HEK293 (cell line): ENCODE data around the gene FBLL1.

Source experiments
- CTCF ChIA-PET: fragments of 350-600 bp; formaldehyde crosslinking; extraction: SDS; loops from one replicate; lab custom pipeline; 2021; ENCODE audit warnings: antibody characterized with exemption; lab: Yijun Ruan, JAX
- POLR2A ChIA-PET: fragments of 300-600 bp; formaldehyde crosslinking; extraction: SDS; loops from one replicate; lab custom pipeline; 2020; ENCODE audit warnings: antibody characterized with exemption, inconsistent platforms; lab: Yijun Ruan, JAX
- H3K27ac ChIP-seq: fragments of 200-500 bp; sonication (Bioruptor generic); 2 replicates; pipeline ENCODE4 v1.5.1; 2014; ENCODE audit warnings: low read depth, low read length, control low read depth, inconsistent platforms; ENCODE audit errors: extremely low read depth
- H3K36me3 ChIP-seq, 2 experiments: fragments of 200-500 bp in 1 of 2; sonication (Bioruptor generic) in 1 of 2; 1 replicate in 1 of 2; 2 replicates in 1 of 2; pipeline ENCODE4 v1.5.1; 2014 to 2017; ENCODE audit warnings: inconsistent platforms in 2 of 2, low read length in 2 of 2; ENCODE audit not compliant: control insufficient read depth in 2 of 2, insufficient read depth in 1 of 2
- H3K4me1 ChIP-seq: fragments of 200-500 bp; sonication (Bioruptor generic); 2 replicates; pipeline ENCODE4 v1.5.1; 2014; ENCODE audit warnings: mild to moderate bottlenecking, low read length, inconsistent platforms; ENCODE audit not compliant: control insufficient read depth, insufficient read depth
- H3K4me3 ChIP-seq: 2 replicates; pipeline ENCODE4 v1.5.1; 2011; ENCODE audit warnings: low read depth, mild to moderate bottlenecking, control low read depth, low read length, moderate library complexity
- H3K9me3 ChIP-seq: fragments of 200-500 bp; sonication (Bioruptor generic); 2 replicates; pipeline ENCODE4 v1.5.1; 2014; ENCODE audit warnings: low read depth, low read length, inconsistent platforms; ENCODE audit not compliant: control insufficient read depth, insufficient read depth
- CTCF ChIP-seq: fragments of 450-650 bp; formaldehyde crosslinking; IDR thresholded peaks from 2 replicates; pipeline ENCODE4 v1.5.1; 2016; ENCODE audit warnings: missing biosample characterization, missing genetic modification characterization
- EGR2 ChIP-seq: fragments of 450-650 bp; formaldehyde crosslinking; IDR thresholded peaks from 2 replicates; pipeline ENCODE4 v1.5.1; 2016; ENCODE audit warnings: low read depth, missing biosample characterization, missing genetic modification characterization
- KLF1 ChIP-seq: fragments of 450-650 bp; formaldehyde crosslinking; IDR thresholded peaks from 2 replicates; pipeline ENCODE4 v1.5.1; 2016; ENCODE audit warnings: missing biosample characterization, missing genetic modification characterization
- SCRT2 ChIP-seq: fragments of 450-650 bp; formaldehyde crosslinking; IDR thresholded peaks from 2 replicates; pipeline ENCODE4 v1.5.1; 2016; ENCODE audit warnings: missing biosample characterization, missing genetic modification characterization
- WT1 ChIP-seq: fragments of 450-650 bp; formaldehyde crosslinking; IDR thresholded peaks from 2 replicates; pipeline ENCODE4 v1.5.1; 2016; ENCODE audit warnings: missing biosample characterization, missing genetic modification characterization
- YY1 ChIP-seq: fragments of 450-650 bp; formaldehyde crosslinking; IDR thresholded peaks from 2 replicates; pipeline ENCODE4 v1.5.1; 2018; ENCODE audit warnings: missing biosample characterization, missing genetic modification characterization
- ZBTB48 ChIP-seq: fragments of 450-650 bp; formaldehyde crosslinking; IDR thresholded peaks from 2 replicates; pipeline ENCODE4 v1.5.1; 2016; ENCODE audit warnings: missing biosample characterization, missing genetic modification characterization
- ZBTB7A ChIP-seq: fragments of 450-650 bp; formaldehyde crosslinking; IDR thresholded peaks from 2 replicates; pipeline ENCODE4 v1.5.1; 2016; ENCODE audit warnings: low read depth, missing biosample characterization, missing genetic modification characterization
- ZEB2 ChIP-seq: fragments of 450-650 bp; formaldehyde crosslinking; IDR thresholded peaks from 2 replicates; pipeline ENCODE4 v1.5.1; 2016; ENCODE audit warnings: missing biosample characterization, missing genetic modification characterization
- ZNF133 ChIP-seq: fragments of 450-650 bp; formaldehyde crosslinking; IDR thresholded peaks from 2 replicates; pipeline ENCODE4 v1.5.1; 2016; ENCODE audit warnings: missing biosample characterization, missing genetic modification characterization
- ZNF202 ChIP-seq: fragments of 450-650 bp; formaldehyde crosslinking; IDR thresholded peaks from 2 replicates; pipeline ENCODE4 v1.5.1; 2016; ENCODE audit warnings: missing biosample characterization, missing genetic modification characterization, borderline replicate concordance
- ZNF214 ChIP-seq: fragments of 450-650 bp; formaldehyde crosslinking; IDR thresholded peaks from 2 replicates; pipeline ENCODE4 v1.5.1; 2017; ENCODE audit warnings: missing biosample characterization, mild to moderate bottlenecking, missing genetic modification characterization, borderline replicate concordance
- ZNF23 ChIP-seq: fragments of 450-650 bp; formaldehyde crosslinking; IDR thresholded peaks from 2 replicates; pipeline ENCODE4 v1.5.1; 2016; ENCODE audit warnings: missing biosample characterization, missing genetic modification characterization, borderline replicate concordance
- ZNF335 ChIP-seq: fragments of 450-650 bp; formaldehyde crosslinking; conservative IDR thresholded peaks from 2 replicates; pipeline ENCODE4 v1.5.1; 2016; ENCODE audit warnings: missing biosample characterization, missing genetic modification characterization
- ZNF488 ChIP-seq: fragments of 450-650 bp; formaldehyde crosslinking; IDR thresholded peaks from 2 replicates; pipeline ENCODE4 v1.5.1; 2016; ENCODE audit warnings: missing biosample characterization, missing genetic modification characterization
- ZNF580 ChIP-seq: fragments of 450-650 bp; formaldehyde crosslinking; IDR thresholded peaks from 2 replicates; pipeline ENCODE4 v1.5.1; 2016; ENCODE audit warnings: missing biosample characterization, missing genetic modification characterization
- ZNF596 ChIP-seq: fragments of 450-650 bp; IDR thresholded peaks from 2 replicates; pipeline ENCODE4 v1.5.0; 2018; ENCODE audit warnings: missing biosample characterization, mild to moderate bottlenecking, missing genetic modification characterization, moderate library complexity
- ZNF610 ChIP-seq: fragments of 450-650 bp; formaldehyde crosslinking; IDR thresholded peaks from 2 replicates; pipeline ENCODE4 v1.5.1; 2016; ENCODE audit warnings: missing biosample characterization, missing genetic modification characterization, borderline replicate concordance
- ZNF626 ChIP-seq: fragments of 450-650 bp; sonication (Bioruptor Pico); formaldehyde crosslinking; IDR thresholded peaks from 2 replicates; pipeline ENCODE4 v1.5.1; 2018; ENCODE audit warnings: missing biosample characterization, missing genetic modification characterization, inconsistent platforms
- ZNF76 ChIP-seq: fragments of 450-650 bp; formaldehyde crosslinking; IDR thresholded peaks from 2 replicates; pipeline ENCODE4; 2016; ENCODE audit warnings: low read depth, missing biosample characterization, missing genetic modification characterization, borderline replicate concordance
- ZNF776 ChIP-seq: fragments of 450-650 bp; formaldehyde crosslinking; IDR thresholded peaks from 2 replicates; pipeline ENCODE4 v1.5.0; 2017; ENCODE audit warnings: missing biosample characterization, missing genetic modification characterization, borderline replicate concordance
- ZNF843 ChIP-seq: fragments of 450-650 bp; formaldehyde crosslinking; IDR thresholded peaks from 2 replicates; pipeline ENCODE4 v1.5.1; 2016; ENCODE audit warnings: missing biosample characterization, missing genetic modification characterization
- ZSCAN30 ChIP-seq: fragments of 450-650 bp; IDR thresholded peaks from 2 replicates; pipeline ENCODE4 v1.5.1; 2018; ENCODE audit warnings: missing biosample characterization, mild to moderate bottlenecking, missing genetic modification characterization, moderate library complexity
- ZXDB ChIP-seq: fragments of 450-650 bp; formaldehyde crosslinking; IDR thresholded peaks from 2 replicates; pipeline ENCODE4 v1.5.1; 2016; ENCODE audit warnings: missing biosample characterization, missing genetic modification characterization
- TF ChIP-seq, protein P1 (sequence below): fragments of 450-650 bp; formaldehyde crosslinking; IDR thresholded peaks from 2 replicates; pipeline ENCODE4 v1.5.1; 2016; ENCODE audit warnings: missing biosample characterization, missing genetic modification characterization
- TF ChIP-seq, protein P2 (sequence below): fragments of 450-650 bp; formaldehyde crosslinking; IDR thresholded peaks from 2 replicates; pipeline ENCODE4 v1.5.1; 2016; ENCODE audit warnings: missing biosample characterization, missing genetic modification characterization

The FBLL1 gene

GRCh38 chr5:168578538-168579487 lies 49.7 kb downstream of the FBLL1 start, which contains the start of gene PANK3:
TSS of gene PANK3 (minus strand) at chr5:168579368. CDS start at chr5:168579283, 85 bp downstream.
- H3K4me1 ChIP-seq, result peaks cover 10% of the 10 kb centered on the region
- CTCF ChIA-PET, result no interaction called here
- POLR2A ChIA-PET, result interaction anchor here (0.8 to 1.2 kb wide), 6 partner anchors 9 to 287 kb away, joined by 3 to 4 read pairs (median 4); partner anchors contain the start of gene WWC1
- 0 out of 2 replicates have a peak, but pooled peaks have one; percentile 51 for TF ChIP-seq ZBTB7A (tag by site-specific recombination)
- peak; percentile 39; the same call in 1 of the 2 replicates for TF ChIP-seq ZNF580
- peak; percentile 44; the same call in 1 of the 2 replicates for TF ChIP-seq ZXDB (tag by site-specific recombination)
- TF ChIP-seq ZNF202, result no peak
- TF ChIP-seq ZNF335 (tag by site-specific recombination), result peak; percentile 78
- no peak for TF ChIP-seq ZNF776
- TF ChIP-seq ZNF133 (tag by site-specific recombination), result no peak
- TF ChIP-seq, protein P1, sequence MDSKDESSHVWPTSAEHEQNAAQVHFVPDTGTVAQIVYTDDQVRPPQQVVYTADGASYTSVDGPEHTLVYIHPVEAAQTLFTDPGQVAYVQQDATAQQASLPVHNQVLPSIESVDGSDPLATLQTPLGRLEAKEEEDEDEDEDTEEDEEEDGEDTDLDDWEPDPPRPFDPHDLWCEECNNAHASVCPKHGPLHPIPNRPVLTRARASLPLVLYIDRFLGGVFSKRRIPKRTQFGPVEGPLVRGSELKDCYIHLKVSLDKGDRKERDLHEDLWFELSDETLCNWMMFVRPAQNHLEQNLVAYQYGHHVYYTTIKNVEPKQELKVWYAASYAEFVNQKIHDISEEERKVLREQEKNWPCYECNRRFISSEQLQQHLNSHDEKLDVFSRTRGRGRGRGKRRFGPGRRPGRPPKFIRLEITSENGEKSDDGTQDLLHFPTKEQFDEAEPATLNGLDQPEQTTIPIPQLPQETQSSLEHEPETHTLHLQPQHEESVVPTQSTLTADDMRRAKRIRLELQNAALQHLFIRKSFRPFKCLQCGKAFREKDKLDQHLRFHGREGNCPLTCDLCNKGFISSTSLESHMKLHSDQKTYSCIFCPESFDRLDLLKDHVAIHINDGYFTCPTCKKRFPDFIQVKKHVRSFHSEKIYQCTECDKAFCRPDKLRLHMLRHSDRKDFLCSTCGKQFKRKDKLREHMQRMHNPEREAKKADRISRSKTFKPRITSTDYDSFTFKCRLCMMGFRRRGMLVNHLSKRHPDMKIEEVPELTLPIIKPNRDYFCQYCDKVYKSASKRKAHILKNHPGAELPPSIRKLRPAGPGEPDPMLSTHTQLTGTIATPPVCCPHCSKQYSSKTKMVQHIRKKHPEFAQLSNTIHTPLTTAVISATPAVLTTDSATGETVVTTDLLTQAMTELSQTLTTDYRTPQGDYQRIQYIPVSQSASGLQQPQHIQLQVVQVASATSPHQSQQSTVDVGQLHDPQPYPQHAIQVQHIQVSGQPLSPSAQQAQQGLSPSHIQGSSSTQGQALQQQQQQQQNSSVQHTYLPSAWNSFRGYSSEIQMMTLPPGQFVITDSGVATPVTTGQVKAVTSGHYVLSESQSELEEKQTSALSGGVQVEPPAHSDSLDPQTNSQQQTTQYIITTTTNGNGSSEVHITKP (tag by site-specific recombination), result peak; percentile 89
- TF ChIP-seq ZNF626 (tag by site-specific recombination), result peak; percentile 80; the same call in 1 of the 2 replicates
- peak; percentile 65 for TF ChIP-seq YY1 (tag by site-specific recombination)
- peak; percentile 71 for TF ChIP-seq ZEB2 (tag by site-specific recombination)
- TF ChIP-seq, protein P2, sequence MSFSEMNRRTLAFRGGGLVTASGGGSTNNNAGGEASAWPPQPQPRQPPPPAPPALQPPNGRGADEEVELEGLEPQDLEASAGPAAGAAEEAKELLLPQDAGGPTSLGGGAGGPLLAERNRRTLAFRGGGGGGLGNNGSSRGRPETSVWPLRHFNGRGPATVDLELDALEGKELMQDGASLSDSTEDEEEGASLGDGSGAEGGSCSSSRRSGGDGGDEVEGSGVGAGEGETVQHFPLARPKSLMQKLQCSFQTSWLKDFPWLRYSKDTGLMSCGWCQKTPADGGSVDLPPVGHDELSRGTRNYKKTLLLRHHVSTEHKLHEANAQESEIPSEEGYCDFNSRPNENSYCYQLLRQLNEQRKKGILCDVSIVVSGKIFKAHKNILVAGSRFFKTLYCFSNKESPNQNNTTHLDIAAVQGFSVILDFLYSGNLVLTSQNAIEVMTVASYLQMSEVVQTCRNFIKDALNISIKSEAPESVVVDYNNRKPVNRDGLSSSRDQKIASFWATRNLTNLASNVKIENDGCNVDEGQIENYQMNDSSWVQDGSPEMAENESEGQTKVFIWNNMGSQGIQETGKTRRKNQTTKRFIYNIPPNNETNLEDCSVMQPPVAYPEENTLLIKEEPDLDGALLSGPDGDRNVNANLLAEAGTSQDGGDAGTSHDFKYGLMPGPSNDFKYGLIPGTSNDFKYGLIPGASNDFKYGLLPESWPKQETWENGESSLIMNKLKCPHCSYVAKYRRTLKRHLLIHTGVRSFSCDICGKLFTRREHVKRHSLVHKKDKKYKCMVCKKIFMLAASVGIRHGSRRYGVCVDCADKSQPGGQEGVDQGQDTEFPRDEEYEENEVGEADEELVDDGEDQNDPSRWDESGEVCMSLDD (tag by site-specific recombination), result 0 out of 2 replicates have a peak, but pooled peaks have one; percentile 18
- peak; percentile 56 for TF ChIP-seq KLF1 (tag by site-specific recombination)
- no peak for TF ChIP-seq ZNF488
- TF ChIP-seq ZNF843 (tag by site-specific recombination), result 0 out of 2 replicates have a peak, but pooled peaks have one; percentile 10
- no peak for TF ChIP-seq ZSCAN30 (tag by site-specific recombination)
- no peak for TF ChIP-seq ZNF214 (tag by site-specific recombination)
- TF ChIP-seq SCRT2 (tag by site-specific recombination), result peak; percentile 73
- TF ChIP-seq ZNF596, result peak; percentile 45; the same call in 1 of the 2 replicates
- 0 out of 2 replicates have a peak, but pooled peaks have one; percentile 29 for TF ChIP-seq ZNF76
- peak; percentile 82 for TF ChIP-seq EGR2 (tag by site-specific recombination)
- TF ChIP-seq CTCF (tag by site-specific recombination), result peak; percentile 56; the same call in 1 of the 2 replicates
- peak; percentile 67 for TF ChIP-seq WT1
- TF ChIP-seq ZNF23, result no peak
- TF ChIP-seq ZBTB48 (tag by site-specific recombination), result 0 out of 2 replicates have a peak, but pooled peaks have one; percentile 42
- TF ChIP-seq ZNF610 (tag by site-specific recombination), result peak; percentile 24; the same call in 1 of the 2 replicates

More at GRCh38 chr5:168578538-168579487, 49.7 kb downstream of the FBLL1 start, which contains the start of gene PANK3:
- H3K27ac ChIP-seq, result peak within 1 kb of the TSS; percentile 96
- no peaks in the 10 kb centered on the region for H3K9me3 ChIP-seq
- H3K4me3 ChIP-seq, result peak within 1 kb of the TSS; percentile 66
- H3K36me3 ChIP-seq, result peaks cover 8 to 11% of the 10 kb centered on the region in 2 experiments; a peak in 2 of 3 replicates
